Neural progenitor cell (in vitro differentiated cells): Measurements from ENCODE around the gene TTLL10. TPM values are rescaled to one million over a fixed set of nuclear protein-coding genes. Genes with fewer than 3 reads are reported as not detected.

Experiments
- DNase-seq: peaks from one replicate; pipeline ENCODE4 v3.0.0-alpha.2; 2016; ENCODE audit warnings: low spot score
- H2AFZ ChIP-seq: fragments of 200-600 bp; sonication (generic); replicated peaks from 2 replicates; pipeline ENCODE4 v1.6.1; 2016; ENCODE audit warnings: antibody characterized with exemption
- H3F3A ChIP-seq: fragments of 200-600 bp; sonication (generic); 2 replicates; pipeline ENCODE4 v1.6.1; 2016; ENCODE audit warnings: antibody characterized with exemption, low read depth
- H3K27ac ChIP-seq: fragments of 200-600 bp; sonication (generic); 2 replicates; pipeline ENCODE4 v1.5.1; 2016; ENCODE audit warnings: mild to moderate bottlenecking
- H3K27me3 ChIP-seq: fragments of 200-600 bp; sonication (generic); 2 replicates; pipeline ENCODE4 v1.6.1; 2016; ENCODE audit warnings: mild to moderate bottlenecking, moderate library complexity
- H3K36me3 ChIP-seq: fragments of 200-600 bp; sonication (generic); 2 replicates; pipeline ENCODE4 v1.5.1; 2016
- H3K4me1 ChIP-seq: fragments of 200-600 bp; sonication (generic); 2 replicates; pipeline ENCODE4 v1.6.1; 2016; ENCODE audit warnings: mixed run types
- H3K4me2 ChIP-seq: fragments of 200-600 bp; sonication (generic); 2 replicates; pipeline ENCODE4 v1.6.1; 2016
- H3K4me3 ChIP-seq: fragments of 200-600 bp; sonication (generic); 2 replicates; pipeline ENCODE4 v1.5.1; 2016
- H3K79me2 ChIP-seq: fragments of 200-600 bp; sonication (generic); 2 replicates; pipeline ENCODE4 v1.6.1; 2016; ENCODE audit warnings: low read depth
- H3K9ac ChIP-seq: fragments of 200-600 bp; sonication (generic); 2 replicates; pipeline ENCODE4 v1.6.1; 2016
- H3K9me3 ChIP-seq: fragments of 200-600 bp; sonication (generic); 2 replicates; pipeline ENCODE4 v1.5.1; 2016; ENCODE audit warnings: low read depth
- H4K20me1 ChIP-seq: fragments of 200-600 bp; sonication (generic); 2 replicates; pipeline ENCODE4 v1.6.1; 2016; ENCODE audit warnings: low read depth
- H3K27ac Mint-ChIP-seq: 3 replicates; pipeline ENCODE4 v1.8.0; 2021; ENCODE audit warnings: mixed read lengths
- H3K27me3 Mint-ChIP-seq: 2 replicates; pipeline ENCODE4 v1.8.0; 2022; ENCODE audit warnings: low read depth, mild to moderate bottlenecking, inconsistent platforms, moderate library complexity, mixed read lengths; ENCODE audit not compliant: insufficient read depth
- H3K36me3 Mint-ChIP-seq: 3 replicates; pipeline ENCODE4 v1.8.0; 2021; ENCODE audit warnings: mixed read lengths
- H3K4me1 Mint-ChIP-seq: 3 replicates; pipeline ENCODE4 v1.8.0; 2021; ENCODE audit warnings: mixed read lengths
- H3K4me3 Mint-ChIP-seq: 3 replicates; pipeline ENCODE4 v1.8.0; 2021; ENCODE audit warnings: mild to moderate bottlenecking, moderate library complexity, mixed read lengths
- H3K9me3 Mint-ChIP-seq: 3 replicates; pipeline ENCODE4 v1.8.0; 2020; ENCODE audit warnings: mixed read lengths
- CTCF ChIP-seq: fragments of 200-600 bp; sonication (generic); IDR thresholded peaks from 2 replicates; pipeline ENCODE4 v1.5.1; 2017; ENCODE audit warnings: antibody characterized with exemption, mild to moderate bottlenecking
- EZH2 ChIP-seq: fragments of 200-600 bp; sonication (generic); IDR thresholded peaks from 2 replicates; pipeline ENCODE4 v1.6.1; 2017; ENCODE audit warnings: antibody characterized with exemption, mild to moderate bottlenecking, moderate library complexity
- EZH2phosphoT487 ChIP-seq: fragments of 200-600 bp; sonication (generic); IDR thresholded peaks from 2 replicates; pipeline ENCODE4 v1.6.1; 2017; ENCODE audit warnings: antibody characterized with exemption
- total RNA-seq: library from RNA; depleted of rRNA; stranded (reverse); fragments of >200 nt; gene quantifications from 2 replicates; pipeline ENCODE4 v1.2.3, GENCODE V29; 2015; ENCODE audit warnings: low replicate concordance

TTLL10 gene
- total RNA-seq, 1 donor from 2014 or later, result not detected

- H3K4me1 Mint-ChIP-seq, result peaks cover 17% of the 10 kb centered on the region
- no peaks in the 10 kb centered on the region for H3K36me3 ChIP-seq
- no peaks in the 10 kb centered on the region for H3K79me2 ChIP-seq
- H2AFZ ChIP-seq, result no peak overlapping the region
- H3K4me3 Mint-ChIP-seq, result no peak overlapping the region
- H4K20me1 ChIP-seq, result no peaks in the 10 kb centered on the region
- H3K4me3 ChIP-seq, result no peak overlapping the region
- no peaks in the 10 kb centered on the region for H3K9me3 ChIP-seq
- H3K27ac ChIP-seq, result no peak overlapping the region
- DNase-seq, result no peak
- peaks cover 17% of the 10 kb centered on the region for H3K4me1 ChIP-seq
- peak overlapping the region; percentile 69 for H3K27ac Mint-ChIP-seq
- H3K4me2 ChIP-seq, result no peak overlapping the region
- H3K27me3 Mint-ChIP-seq, result peaks cover 5% of the 10 kb centered on the region
- no peaks in the 10 kb centered on the region for H3F3A ChIP-seq
- peaks cover 4% of the 10 kb centered on the region for H3K9me3 Mint-ChIP-seq
- no peak overlapping the region for H3K9ac ChIP-seq
- H3K36me3 Mint-ChIP-seq, result no peaks in the 10 kb centered on the region
- H3K27me3 ChIP-seq, result peaks cover 21% of the 10 kb centered on the region
- TF ChIP-seq EZH2phosphoT487 (no peak), EZH2 (no peak), CTCF (no peak)
Observed at GRCh38 chr1:1132956-1133750, 40.5 kb upstream of the TTLL10 start.

- peaks cover 24% of the 10 kb centered on the region for H3K27me3 ChIP-seq
- no peak overlapping the region for H3K4me3 ChIP-seq
- no peak overlapping the region for H3K4me2 ChIP-seq
- no peaks in the 10 kb centered on the region for H3K79me2 ChIP-seq
- Mint-ChIP-seq H3K27me3 (peaks cover 4% of the 10 kb centered on the region), H3K9me3 (peaks cover 4% of the 10 kb centered on the region), H3K4me1 (peaks cover 17% of the 10 kb centered on the region), H3K4me3 (no peak overlapping the region), H3K36me3 (no peaks in the 10 kb centered on the region), H3K27ac (no peak overlapping the region)
- no peak overlapping the region for H3K27ac ChIP-seq
- H3K4me1 ChIP-seq, result peaks cover 17% of the 10 kb centered on the region
- no peaks in the 10 kb centered on the region for H3F3A ChIP-seq
- H4K20me1 ChIP-seq, result no peaks in the 10 kb centered on the region
- H3K36me3 ChIP-seq, result no peaks in the 10 kb centered on the region
- H3K9me3 ChIP-seq, result no peaks in the 10 kb centered on the region
- no peak for DNase-seq
- H2AFZ ChIP-seq, result no peak overlapping the region
- TF ChIP-seq EZH2phosphoT487 (no peak), CTCF (no peak), EZH2 (no peak)
- no peak overlapping the region for H3K9ac ChIP-seq
Observed at GRCh38 chr1:1134300-1134970, 39.2 kb upstream of the TTLL10 start.

GRCh38 chr1:1135339-1136136 is 38.1 kb upstream of the TTLL10 start:
- TF ChIP-seq EZH2 (no peak), EZH2phosphoT487 (no peak), CTCF (no peak)

More at GRCh38 chr1:1135339-1136136, 38.1 kb upstream of the TTLL10 start:
- H3K27ac Mint-ChIP-seq, result no peak overlapping the region
- H3K79me2 ChIP-seq, result no peaks in the 10 kb centered on the region
- no peaks in the 10 kb centered on the region for H4K20me1 ChIP-seq
- peaks cover 17% of the 10 kb centered on the region for H3K4me1 ChIP-seq
- H3F3A ChIP-seq, result no peaks in the 10 kb centered on the region
- H3K9me3 Mint-ChIP-seq, result peaks cover 4% of the 10 kb centered on the region
- no peak overlapping the region for H3K4me3 ChIP-seq
- H3K9me3 ChIP-seq, result no peaks in the 10 kb centered on the region
- peaks cover 17% of the 10 kb centered on the region for H3K4me1 Mint-ChIP-seq
- no peak overlapping the region for H3K27ac ChIP-seq
- no peaks in the 10 kb centered on the region for H3K36me3 ChIP-seq
- no peaks in the 10 kb centered on the region for H3K36me3 Mint-ChIP-seq
- no peak overlapping the region for H3K9ac ChIP-seq
- H3K4me3 Mint-ChIP-seq, result no peak overlapping the region
- H3K27me3 Mint-ChIP-seq, result peaks cover 3% of the 10 kb centered on the region
- DNase-seq, result peak; percentile 45
- H3K4me2 ChIP-seq, result no peak overlapping the region
- peaks cover 24% of the 10 kb centered on the region for H3K27me3 ChIP-seq
- no peak overlapping the region for H2AFZ ChIP-seq
